HFFc6 (cell line): ENCODE data around the gene NAA40. TPM values are rescaled to one million over a fixed set of nuclear protein-coding genes. Genes with fewer than 3 reads are reported as not detected.

Experiments used
- DNase-seq: peaks from one replicate; pipeline ENCODE4 v3.0.0-alpha.2; 2018
- H3K27ac Mint-ChIP-seq: 2 replicates; pipeline ENCODE4 v1.8.0; 2020; ENCODE audit warnings: mild to moderate bottlenecking, mixed read lengths
- H3K27me3 Mint-ChIP-seq: 2 replicates; pipeline ENCODE4 v1.8.0; 2021; ENCODE audit warnings: mild to moderate bottlenecking, moderate library complexity, mixed read lengths; ENCODE audit not compliant: insufficient read depth
- H3K36me3 Mint-ChIP-seq: 2 replicates; pipeline ENCODE4 v1.8.0; 2021; ENCODE audit warnings: low read depth, mixed read lengths
- H3K4me1 Mint-ChIP-seq: 2 replicates; pipeline ENCODE4 v1.8.0; 2020; ENCODE audit warnings: low read depth, mixed read lengths
- H3K4me3 Mint-ChIP-seq: 2 replicates; pipeline ENCODE4 v1.8.0; 2020; ENCODE audit warnings: mild to moderate bottlenecking, moderate library complexity, mixed read lengths
- H3K9me3 Mint-ChIP-seq: 2 replicates; pipeline ENCODE4 v1.8.0; 2020; ENCODE audit warnings: mild to moderate bottlenecking, mixed read lengths
- total RNA-seq, 6 experiments: library from RNA; stranded (reverse); fragmentation: NEBNext Ultra II Directional; extraction: Animal tissue kit (Norgen Biotek cat#: 25700); gene quantifications; 2 replicates in 1 of 6; 3 replicates in 5 of 6; pipeline ENCODE4 v1.2.3, GENCODE V29; 2021
- TF ChIP-seq, protein P1 (sequence below): fragments of 200-600 bp; sonication (generic); IDR thresholded peaks from 2 replicates; pipeline ENCODE4 v1.5.0; 2021; ENCODE audit warnings: antibody characterized with exemption, mild to moderate bottlenecking

The NAA40 gene
- total RNA-seq, 6 experiments from 2014 or later: 15.7 to 19.3 (median 17.6) TPM

DNA sequence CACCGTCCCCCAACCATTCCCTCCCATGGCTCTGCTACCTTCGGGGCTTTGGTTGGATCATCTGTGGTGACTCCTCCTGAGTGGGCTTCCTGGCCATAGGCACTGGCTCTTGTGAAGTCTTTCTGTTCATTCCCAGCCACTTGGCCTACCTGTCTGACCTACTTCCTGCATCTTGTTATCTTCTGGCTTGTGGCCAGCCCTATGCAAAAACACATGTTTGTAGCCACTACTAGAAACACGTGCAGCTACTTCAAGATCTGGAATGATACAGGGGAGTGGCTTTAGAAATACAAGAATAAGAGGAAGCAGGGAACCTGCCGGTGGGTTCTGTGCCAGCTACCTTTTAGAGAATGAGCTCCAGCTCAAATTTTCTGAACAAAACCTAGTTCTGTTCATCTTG, 42.7 kb upstream of the NAA40 start:
- Mint-ChIP-seq H3K27ac (no peak overlapping the region), H3K4me1 (no peaks in the 10 kb centered on the region), H3K27me3 (peaks cover 5% of the 10 kb centered on the region), H3K9me3 (no peaks in the 10 kb centered on the region), H3K4me3 (no peak overlapping the region), H3K36me3 (peaks cover 31% of the 10 kb centered on the region)
- TF ChIP-seq, protein P1, sequence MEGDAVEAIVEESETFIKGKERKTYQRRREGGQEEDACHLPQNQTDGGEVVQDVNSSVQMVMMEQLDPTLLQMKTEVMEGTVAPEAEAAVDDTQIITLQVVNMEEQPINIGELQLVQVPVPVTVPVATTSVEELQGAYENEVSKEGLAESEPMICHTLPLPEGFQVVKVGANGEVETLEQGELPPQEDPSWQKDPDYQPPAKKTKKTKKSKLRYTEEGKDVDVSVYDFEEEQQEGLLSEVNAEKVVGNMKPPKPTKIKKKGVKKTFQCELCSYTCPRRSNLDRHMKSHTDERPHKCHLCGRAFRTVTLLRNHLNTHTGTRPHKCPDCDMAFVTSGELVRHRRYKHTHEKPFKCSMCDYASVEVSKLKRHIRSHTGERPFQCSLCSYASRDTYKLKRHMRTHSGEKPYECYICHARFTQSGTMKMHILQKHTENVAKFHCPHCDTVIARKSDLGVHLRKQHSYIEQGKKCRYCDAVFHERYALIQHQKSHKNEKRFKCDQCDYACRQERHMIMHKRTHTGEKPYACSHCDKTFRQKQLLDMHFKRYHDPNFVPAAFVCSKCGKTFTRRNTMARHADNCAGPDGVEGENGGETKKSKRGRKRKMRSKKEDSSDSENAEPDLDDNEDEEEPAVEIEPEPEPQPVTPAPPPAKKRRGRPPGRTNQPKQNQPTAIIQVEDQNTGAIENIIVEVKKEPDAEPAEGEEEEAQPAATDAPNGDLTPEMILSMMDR: no peak
- no peak for DNase-seq

DNA sequence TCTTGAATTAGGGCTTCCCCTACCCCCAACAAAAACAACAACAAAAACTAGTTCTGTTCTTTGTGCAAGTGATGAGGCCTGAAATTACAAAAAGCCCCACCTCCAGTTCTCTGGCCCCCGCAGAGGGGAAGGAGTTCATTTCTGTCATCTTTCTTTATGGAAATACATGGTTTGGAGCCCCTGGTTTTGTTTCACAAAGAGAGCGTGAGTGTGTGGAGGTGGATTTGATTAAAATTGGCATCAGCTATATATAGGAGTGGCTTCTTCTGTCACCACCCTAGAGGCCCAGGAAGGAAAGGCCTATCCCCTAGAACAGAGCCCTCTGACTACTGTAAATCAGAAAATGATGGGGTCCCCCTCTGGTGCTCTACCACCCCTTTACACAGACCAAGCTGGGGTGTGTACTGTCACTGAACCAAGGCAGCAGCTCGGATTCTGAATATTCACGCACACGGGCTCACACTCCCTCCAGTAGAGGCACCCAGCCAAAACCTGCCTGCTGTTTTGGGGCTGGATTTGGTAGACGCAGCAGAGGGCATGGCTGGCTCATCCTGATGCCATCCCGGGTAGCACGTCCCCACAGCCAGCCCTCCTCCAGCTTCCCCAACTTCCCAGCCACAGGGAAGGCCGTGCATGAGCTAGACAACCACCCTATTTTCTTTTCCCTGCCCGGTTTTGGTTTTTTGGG, 41.2 kb upstream of the NAA40 start:
- TF ChIP-seq, protein P1: no peak
- H3K4me1 Mint-ChIP-seq: no peaks in the 10 kb centered on the region
- H3K4me3 Mint-ChIP-seq: no peak overlapping the region
- no peak overlapping the region for H3K27ac Mint-ChIP-seq
- no peak for DNase-seq
- peaks cover 3% of the 10 kb centered on the region for H3K27me3 Mint-ChIP-seq
- H3K9me3 Mint-ChIP-seq: no peaks in the 10 kb centered on the region
- H3K36me3 Mint-ChIP-seq: peaks cover 31% of the 10 kb centered on the region

DNA sequence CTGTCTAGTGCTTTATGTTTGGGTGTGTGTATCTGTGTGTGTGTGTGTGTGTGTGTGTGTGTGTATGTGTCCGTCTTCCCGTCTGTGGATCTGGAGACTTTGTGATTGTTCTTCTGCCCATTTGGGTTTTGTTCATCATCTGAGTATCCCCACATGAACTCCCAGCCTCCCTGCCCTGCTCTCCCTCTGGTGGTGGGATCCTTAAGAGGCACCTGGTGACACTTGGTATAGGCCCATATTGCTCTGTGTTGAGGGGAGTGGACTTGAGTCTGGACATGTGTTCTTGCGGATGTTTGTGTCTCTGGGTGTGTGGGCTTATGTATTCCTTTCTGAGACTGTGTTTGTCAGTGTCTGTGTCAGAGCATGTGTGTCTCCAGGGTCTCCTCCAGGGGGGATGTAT, 37.1 kb upstream of the NAA40 start:
- Mint-ChIP-seq H3K27me3 (peaks cover 3% of the 10 kb centered on the region), H3K9me3 (no peaks in the 10 kb centered on the region), H3K4me1 (no peaks in the 10 kb centered on the region), H3K4me3 (no peak overlapping the region), H3K27ac (no peak overlapping the region), H3K36me3 (peaks cover 21% of the 10 kb centered on the region; the same call in 1 of the 2 replicates)
- no peak for DNase-seq
- TF ChIP-seq, protein P1: peak; percentile 58

DNA sequence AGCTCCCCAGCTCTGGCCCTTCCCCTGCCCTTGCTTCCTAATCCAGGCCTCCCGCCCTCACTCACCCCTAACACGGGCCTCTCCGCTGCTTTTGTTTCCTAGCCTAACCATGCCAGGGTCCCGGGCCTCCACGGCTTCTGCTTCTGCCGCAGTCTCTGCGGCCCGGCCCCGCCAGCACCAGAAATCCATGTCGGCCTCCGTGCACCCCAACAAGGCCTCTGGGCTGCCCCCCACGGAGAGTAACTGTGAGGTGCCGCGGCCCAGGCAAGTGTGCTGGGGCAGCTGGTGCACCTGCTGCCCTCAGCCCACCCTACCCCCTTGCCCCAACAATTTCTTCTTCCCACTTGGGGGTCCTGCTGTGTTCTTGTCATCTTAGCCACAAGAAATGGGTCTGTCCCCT, 34.9 kb upstream of the NAA40 start:
- TF ChIP-seq, protein P1: no peak
- H3K27ac Mint-ChIP-seq: peak overlapping the region; percentile 36; the same call in 1 of the 2 replicates
- H3K36me3 Mint-ChIP-seq: peaks cover 11% of the 10 kb centered on the region; the same call in 1 of the 2 replicates
- H3K27me3 Mint-ChIP-seq: peaks cover 3% of the 10 kb centered on the region
- H3K9me3 Mint-ChIP-seq: no peaks in the 10 kb centered on the region
- H3K4me3 Mint-ChIP-seq: no peak overlapping the region
- no peaks in the 10 kb centered on the region for H3K4me1 Mint-ChIP-seq
- DNase-seq: no peak

DNA sequence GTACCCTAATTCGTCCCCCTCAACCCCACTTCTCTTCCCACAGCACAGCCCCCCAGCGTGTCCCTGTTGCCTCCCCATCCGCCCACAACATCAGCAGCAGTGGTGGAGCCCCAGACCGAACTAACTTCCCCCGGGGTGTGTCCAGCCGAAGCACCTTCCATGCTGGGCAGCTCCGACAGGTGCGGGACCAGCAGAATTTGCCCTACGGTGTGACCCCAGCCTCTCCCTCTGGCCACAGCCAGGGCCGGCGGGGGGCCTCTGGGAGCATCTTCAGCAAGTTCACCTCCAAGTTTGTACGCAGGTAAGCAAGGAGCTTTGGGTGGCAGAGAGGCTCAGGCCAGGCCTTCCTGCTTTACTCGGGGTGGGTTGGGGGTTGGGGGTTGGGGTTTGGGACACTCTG, 34.1 kb upstream of the NAA40 start:
- no peaks in the 10 kb centered on the region for H3K9me3 Mint-ChIP-seq
- peaks cover 11% of the 10 kb centered on the region; the same call in 1 of the 2 replicates for H3K36me3 Mint-ChIP-seq
- TF ChIP-seq, protein P1: no peak
- peaks cover 3% of the 10 kb centered on the region for H3K27me3 Mint-ChIP-seq
- H3K4me3 Mint-ChIP-seq: no peak overlapping the region
- H3K27ac Mint-ChIP-seq: no peak overlapping the region
- DNase-seq: no peak
- no peaks in the 10 kb centered on the region for H3K4me1 Mint-ChIP-seq
